ENCODE results near the gene ANKS3. TPM values are rescaled to one million over a fixed set of nuclear protein-coding genes. Genes with fewer than 3 reads are reported as not detected.

Gene ANKS3
- total RNA-seq, 1 experiment from 2014 or later: 25.5 TPM

DNA sequence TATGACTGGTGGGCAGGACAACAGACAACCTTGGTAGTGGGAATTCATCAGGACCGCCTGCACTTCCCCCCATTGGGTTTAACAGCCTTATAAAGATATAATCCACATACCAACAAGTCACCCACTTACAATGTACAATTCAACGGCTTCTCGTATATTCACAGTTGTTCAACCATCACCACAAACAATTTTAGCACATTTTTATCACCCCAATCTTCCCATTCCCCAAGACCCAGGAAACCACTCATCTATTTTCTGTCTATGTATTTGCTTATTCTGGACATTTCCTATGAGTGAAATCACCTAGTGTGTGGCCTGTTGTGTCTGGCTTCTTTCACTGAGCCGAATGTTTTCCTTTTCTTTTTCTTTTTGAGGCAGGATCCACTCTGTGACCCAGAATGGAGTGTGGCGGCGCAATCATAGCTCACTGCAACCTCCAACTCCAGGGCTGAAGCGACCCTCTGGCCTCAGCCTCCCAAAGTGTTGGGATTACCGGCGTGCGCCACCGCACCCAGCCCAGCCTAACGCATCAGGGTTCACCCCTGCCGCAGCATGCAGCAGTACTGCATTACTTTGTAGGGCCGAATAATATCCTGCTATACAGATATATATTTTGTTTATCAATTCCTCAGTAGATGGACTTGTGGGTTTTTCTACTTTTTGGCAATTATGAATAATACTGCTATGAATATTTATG lies 10.9 kb downstream of the ANKS3 start:
- CTCF ChIA-PET: no interaction called here
- no peaks in the 10 kb centered on the region for H3K4me1 ChIP-seq (ENCODE audit: control insufficient read depth in 1 of 2, insufficient read depth in 2 of 2, low read length in 2 of 2)
- H3K9me2 ChIP-seq (ENCODE audit: insufficient read depth): no peaks in the 10 kb centered on the region

More for the DNA sequence above, 10.9 kb downstream of the ANKS3 start:
- no peaks in the 10 kb centered on the region for H3K79me2 ChIP-seq (ENCODE audit: insufficient read depth, low read length)
- no peak for ATAC-seq
- no peaks in the 10 kb centered on the region for H4K20me1 ChIP-seq (ENCODE audit: insufficient read depth)
- no peak overlapping the region for H2AFZ ChIP-seq (ENCODE audit: low read depth, low read length, poor library complexity, severe bottlenecking)
- ChIA-PET POLR2A (no interaction called here), RAD21 (ENCODE audit: low non-redundant PET in 1 of 2, low total read pairs in 2 of 2, uncharacterized antibody in 2 of 2, unreplicated experiment in 2 of 2) (no interaction called here)
- no peak overlapping the region for H3K4me3 ChIP-seq (replicated peaks in 1 of 2; ENCODE audit: low read depth in 1 of 2, low read length in 2 of 2)
- BruUV-seq (replicated peaks): no TSS peak
- DNase-seq (ENCODE audit: low read depth, low spot score): no peak
- no peaks in the 10 kb centered on the region for H3K9me3 ChIP-seq (ENCODE audit: control insufficient read depth in 1 of 2, insufficient read depth in 1 of 2, low read depth in 1 of 2, low read length in 2 of 2)
- H3K4me2 ChIP-seq (ENCODE audit: low read length): no peak overlapping the region
- no peaks in the 10 kb centered on the region for H3K27me3 ChIP-seq (ENCODE audit: insufficient read depth, low read length)
- H3K9ac ChIP-seq (ENCODE audit: low read length): no peak overlapping the region
- intact Hi-C loops (cut with micrococcal nuclease): no loop called here
- H3K27ac ChIP-seq (ENCODE audit: low read depth, low read length): no peak overlapping the region
- peaks cover 3 to 10% of the 10 kb centered on the region in 2 experiments; a peak in 1 of 4 replicates for H3K36me3 ChIP-seq (ENCODE audit: control insufficient read depth in 1 of 2, insufficient read depth in 2 of 2, low read length in 2 of 2)
- TF ChIP-seq YY1 (IDR thresholded peaks at IDR 0.05; ENCODE audit: extremely low read depth, insufficient replicate concordance, low read depth, low read length): no peak
- TF ChIP-seq, protein P1, sequence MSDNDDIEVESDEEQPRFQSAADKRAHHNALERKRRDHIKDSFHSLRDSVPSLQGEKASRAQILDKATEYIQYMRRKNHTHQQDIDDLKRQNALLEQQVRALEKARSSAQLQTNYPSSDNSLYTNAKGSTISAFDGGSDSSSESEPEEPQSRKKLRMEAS (IDR thresholded peaks at IDR 0.05): no peak
- TF ChIP-seq EZH2phosphoT487 (IDR thresholded peaks at IDR 0.05; ENCODE audit: borderline replicate concordance): no peak
- TF ChIP-seq SRF (IDR thresholded peaks at IDR 0.05; ENCODE audit: low read depth): no peak
- no peak for TF ChIP-seq ZNF274 (IDR thresholded peaks at IDR 0.05; ENCODE audit: low read depth, low read length)
- no peak for TF ChIP-seq CEBPB (IDR thresholded peaks at IDR 0.05; ENCODE audit: low read depth)
- TF ChIP-seq JUND (IDR thresholded peaks at IDR 0.05): no peak
- TF ChIP-seq, protein P2, sequence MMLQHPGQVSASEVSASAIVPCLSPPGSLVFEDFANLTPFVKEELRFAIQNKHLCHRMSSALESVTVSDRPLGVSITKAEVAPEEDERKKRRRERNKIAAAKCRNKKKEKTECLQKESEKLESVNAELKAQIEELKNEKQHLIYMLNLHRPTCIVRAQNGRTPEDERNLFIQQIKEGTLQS (IDR thresholded peaks at IDR 0.05): no peak
- no peak for TF ChIP-seq EGR1 (IDR thresholded peaks at IDR 0.05; ENCODE audit: low read depth)
- TF ChIP-seq, protein P3, sequence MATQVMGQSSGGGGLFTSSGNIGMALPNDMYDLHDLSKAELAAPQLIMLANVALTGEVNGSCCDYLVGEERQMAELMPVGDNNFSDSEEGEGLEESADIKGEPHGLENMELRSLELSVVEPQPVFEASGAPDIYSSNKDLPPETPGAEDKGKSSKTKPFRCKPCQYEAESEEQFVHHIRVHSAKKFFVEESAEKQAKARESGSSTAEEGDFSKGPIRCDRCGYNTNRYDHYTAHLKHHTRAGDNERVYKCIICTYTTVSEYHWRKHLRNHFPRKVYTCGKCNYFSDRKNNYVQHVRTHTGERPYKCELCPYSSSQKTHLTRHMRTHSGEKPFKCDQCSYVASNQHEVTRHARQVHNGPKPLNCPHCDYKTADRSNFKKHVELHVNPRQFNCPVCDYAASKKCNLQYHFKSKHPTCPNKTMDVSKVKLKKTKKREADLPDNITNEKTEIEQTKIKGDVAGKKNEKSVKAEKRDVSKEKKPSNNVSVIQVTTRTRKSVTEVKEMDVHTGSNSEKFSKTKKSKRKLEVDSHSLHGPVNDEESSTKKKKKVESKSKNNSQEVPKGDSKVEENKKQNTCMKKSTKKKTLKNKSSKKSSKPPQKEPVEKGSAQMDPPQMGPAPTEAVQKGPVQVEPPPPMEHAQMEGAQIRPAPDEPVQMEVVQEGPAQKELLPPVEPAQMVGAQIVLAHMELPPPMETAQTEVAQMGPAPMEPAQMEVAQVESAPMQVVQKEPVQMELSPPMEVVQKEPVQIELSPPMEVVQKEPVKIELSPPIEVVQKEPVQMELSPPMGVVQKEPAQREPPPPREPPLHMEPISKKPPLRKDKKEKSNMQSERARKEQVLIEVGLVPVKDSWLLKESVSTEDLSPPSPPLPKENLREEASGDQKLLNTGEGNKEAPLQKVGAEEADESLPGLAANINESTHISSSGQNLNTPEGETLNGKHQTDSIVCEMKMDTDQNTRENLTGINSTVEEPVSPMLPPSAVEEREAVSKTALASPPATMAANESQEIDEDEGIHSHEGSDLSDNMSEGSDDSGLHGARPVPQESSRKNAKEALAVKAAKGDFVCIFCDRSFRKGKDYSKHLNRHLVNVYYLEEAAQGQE (IDR thresholded peaks at IDR 0.05; ENCODE audit: low read depth): no peak
- no peak for TF ChIP-seq SP1 (IDR thresholded peaks at IDR 0.05; ENCODE audit: low read depth)
- no peak for TF ChIP-seq ZFX (IDR thresholded peaks at IDR 0.05)
- TF ChIP-seq, protein P4, sequence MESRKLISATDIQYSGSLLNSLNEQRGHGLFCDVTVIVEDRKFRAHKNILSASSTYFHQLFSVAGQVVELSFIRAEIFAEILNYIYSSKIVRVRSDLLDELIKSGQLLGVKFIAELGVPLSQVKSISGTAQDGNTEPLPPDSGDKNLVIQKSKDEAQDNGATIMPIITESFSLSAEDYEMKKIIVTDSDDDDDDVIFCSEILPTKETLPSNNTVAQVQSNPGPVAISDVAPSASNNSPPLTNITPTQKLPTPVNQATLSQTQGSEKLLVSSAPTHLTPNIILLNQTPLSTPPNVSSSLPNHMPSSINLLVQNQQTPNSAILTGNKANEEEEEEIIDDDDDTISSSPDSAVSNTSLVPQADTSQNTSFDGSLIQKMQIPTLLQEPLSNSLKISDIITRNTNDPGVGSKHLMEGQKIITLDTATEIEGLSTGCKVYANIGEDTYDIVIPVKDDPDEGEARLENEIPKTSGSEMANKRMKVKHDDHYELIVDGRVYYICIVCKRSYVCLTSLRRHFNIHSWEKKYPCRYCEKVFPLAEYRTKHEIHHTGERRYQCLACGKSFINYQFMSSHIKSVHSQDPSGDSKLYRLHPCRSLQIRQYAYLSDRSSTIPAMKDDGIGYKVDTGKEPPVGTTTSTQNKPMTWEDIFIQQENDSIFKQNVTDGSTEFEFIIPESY (IDR thresholded peaks at IDR 0.05; ENCODE audit: extremely low read depth, insufficient replicate concordance, low read length): no peak
- no peak for TF ChIP-seq POLR2AphosphoS5 (IDR thresholded peaks at IDR 0.05; ENCODE audit: low read depth, low read length)
- no peak for TF ChIP-seq TCF7L2 (IDR thresholded peaks at IDR 0.05; ENCODE audit: borderline replicate concordance, extremely low read depth, insufficient read depth, insufficient read length)
- no peak for TF ChIP-seq ELF1 (IDR thresholded peaks at IDR 0.05; ENCODE audit: borderline replicate concordance, low read depth)
- no peak for TF ChIP-seq RAD21 (IDR thresholded peaks at IDR 0.05; ENCODE audit: low read depth)
- no peak for TF ChIP-seq CBX3 (IDR thresholded peaks at IDR 0.05; ENCODE audit: low read depth)
- no peak for TF ChIP-seq FOSL1 (IDR thresholded peaks at IDR 0.05; ENCODE audit: low read depth)
- TF ChIP-seq SIN3A (IDR thresholded peaks at IDR 0.05; ENCODE audit: low read depth): no peak
